ENCODE data around the gene VAV3.

Gene VAV3

GRCh38 chr1:107534632-107535031 lies 430.3 kb downstream of the VAV3 start:
- Histone ChIP-seq H3K4me1 (peaks cover 49 to 76% (median 64%) of the 10 kb centered on the region in 10 experiments), H3K9ac (no peak overlapping the region), H3K4me2 (peak overlapping the region; percentile 35 to 85 (median 60)), H4K20me1 (no peaks in the 10 kb centered on the region), H3K36me3 (0 out of 22 replicates have a peak, but pooled peaks cover 0 to 6% (median 0%) of the 10 kb centered on the region in 11 experiments), H3K4me3 (no peak overlapping the region), H3K27me3 (no peaks in the 10 kb centered on the region), H3K9me3 (replicated peaks in 1 of 11) (peaks cover 0 to 46% (median 26%) of the 10 kb centered on the region in 11 experiments; a peak in 15 of 22 replicates), H3K27ac (peak overlapping the region in 4 of 11 experiments; percentile 26 to 65 (median 58); a peak in 6 of 22 replicates)
- no peak for TF ChIP-seq Cebpa-rat (IDR thresholded peaks at IDR 0.05)

DNA sequence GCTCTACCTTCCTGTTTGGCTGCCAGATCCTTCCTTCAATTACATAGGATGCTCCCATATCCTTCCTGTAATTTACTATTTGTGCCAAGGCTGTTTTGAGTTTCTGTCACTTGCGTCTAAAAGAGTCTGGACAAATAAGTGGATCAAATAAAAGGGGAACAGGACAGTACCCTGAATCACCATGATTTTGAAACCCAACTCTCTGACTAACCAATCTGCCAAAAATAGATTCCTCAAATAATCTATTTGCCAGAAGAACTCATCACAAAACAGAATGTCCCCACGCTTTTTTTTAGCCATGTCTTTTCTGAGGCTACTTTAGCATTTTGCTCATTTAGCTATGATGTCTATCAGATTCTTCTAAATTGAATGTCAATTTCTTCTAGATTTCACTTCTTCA lies 431.5 kb downstream of the VAV3 start:
- Histone ChIP-seq H3K4me1 (peaks cover 49 to 88% (median 64%) of the 10 kb centered on the region in 10 experiments), H3K27ac (peak overlapping the region in 5 of 11 experiments; percentile 32 to 65 (median 53); a peak in 10 of 22 replicates), H3K36me3 (no peaks in the 10 kb centered on the region), H4K20me1 (no peaks in the 10 kb centered on the region), H3K9ac (peak overlapping the region in 3 of 11 experiments; percentile 6 to 29 (median 25); a peak in 1 of 22 replicates), H3K4me3 (no peak overlapping the region), H3K27me3 (no peaks in the 10 kb centered on the region), H3K9me3 (replicated peaks in 1 of 11) (peaks cover 0 to 34% (median 14%) of the 10 kb centered on the region in 11 experiments; a peak in 14 of 22 replicates), H3K4me2 (peak overlapping the region; percentile 9 to 78 (median 47); a peak in 19 of 22 replicates)
- no peak for TF ChIP-seq Cebpa-rat (IDR thresholded peaks at IDR 0.05)

- TF ChIP-seq Cebpa-rat (IDR thresholded peaks at IDR 0.05), result no peak
- H3K9me3 ChIP-seq (replicated peaks in 1 of 11), result peaks cover 0 to 25% (median 11%) of the 10 kb centered on the region in 11 experiments; a peak in 10 of 22 replicates
- no peaks in the 10 kb centered on the region for H4K20me1 ChIP-seq
- H3K4me1 ChIP-seq, result peaks cover 49 to 89% (median 68%) of the 10 kb centered on the region in 10 experiments
- H3K36me3 ChIP-seq, result no peaks in the 10 kb centered on the region
- peak overlapping the region in 5 of 11 experiments; percentile 32 to 65 (median 53); a peak in 7 of 22 replicates for H3K27ac ChIP-seq
- 0 out of 22 replicates have a peak overlapping the region, but pooled peaks of 1 of the 11 experiments have one; percentile 29 for H3K9ac ChIP-seq
- no peaks in the 10 kb centered on the region for H3K27me3 ChIP-seq
- H3K4me2 ChIP-seq, result peak overlapping the region in 10 of 11 experiments; percentile 8 to 78 (median 54); a peak in 15 of 22 replicates
- H3K4me3 ChIP-seq, result no peak overlapping the region
Measured at GRCh38 chr1:107532318-107532717, 432.7 kb downstream of the VAV3 start.

- H3K9me3 ChIP-seq (replicated peaks in 1 of 11), result peaks cover 0 to 25% (median 11%) of the 10 kb centered on the region in 11 experiments; a peak in 10 of 22 replicates
- H3K27ac ChIP-seq, result no peak overlapping the region
- no peak overlapping the region for H3K9ac ChIP-seq
- H3K4me1 ChIP-seq, result peaks cover 41 to 89% (median 67%) of the 10 kb centered on the region in 10 experiments
- H4K20me1 ChIP-seq, result no peaks in the 10 kb centered on the region
- H3K4me3 ChIP-seq, result no peak overlapping the region
- H3K27me3 ChIP-seq, result no peaks in the 10 kb centered on the region
- TF ChIP-seq Cebpa-rat (IDR thresholded peaks at IDR 0.05), result no peak
- H3K36me3 ChIP-seq, result no peaks in the 10 kb centered on the region
- peak overlapping the region in 4 of 11 experiments; percentile 4 to 8 (median 6); a peak in 5 of 22 replicates for H3K4me2 ChIP-seq
Measured at GRCh38 chr1:107531065-107531908, 433.7 kb downstream of the VAV3 start.

DNA sequence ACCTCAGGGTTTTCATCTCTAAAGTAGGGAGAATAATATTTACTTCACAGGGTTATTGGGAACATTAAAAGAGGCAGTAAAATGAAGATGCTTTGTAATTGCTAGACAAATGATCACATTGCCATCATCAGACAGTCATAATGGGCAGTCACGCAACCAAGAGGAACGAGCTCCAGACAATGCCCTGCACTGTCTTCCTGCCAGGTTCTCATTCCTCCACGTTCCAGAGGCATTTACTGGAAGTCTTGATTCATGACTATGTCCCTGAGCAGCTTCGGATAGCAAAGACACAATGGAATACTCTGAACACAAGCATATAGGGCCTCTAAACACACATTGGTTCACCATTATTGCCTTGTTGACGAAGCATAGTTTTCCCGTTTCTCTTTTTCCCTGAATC lies 434.4 kb downstream of the VAV3 start:
- H3K36me3 ChIP-seq, result no peaks in the 10 kb centered on the region
- no peak for TF ChIP-seq Cebpa-rat (IDR thresholded peaks at IDR 0.05)
- peaks cover 0 to 25% (median 11%) of the 10 kb centered on the region in 11 experiments; a peak in 10 of 22 replicates for H3K9me3 ChIP-seq (replicated peaks in 1 of 11)
- H4K20me1 ChIP-seq, result no peaks in the 10 kb centered on the region
- H3K4me1 ChIP-seq, result peaks cover 36 to 84% (median 60%) of the 10 kb centered on the region in 10 experiments
- H3K9ac ChIP-seq, result no peak overlapping the region
- no peaks in the 10 kb centered on the region for H3K27me3 ChIP-seq
- H3K27ac ChIP-seq, result no peak overlapping the region
- H3K4me2 ChIP-seq, result peak overlapping the region in 2 of 11 experiments; percentile 23 to 35; a peak in 2 of 22 replicates
- no peak overlapping the region for H3K4me3 ChIP-seq

DNA sequence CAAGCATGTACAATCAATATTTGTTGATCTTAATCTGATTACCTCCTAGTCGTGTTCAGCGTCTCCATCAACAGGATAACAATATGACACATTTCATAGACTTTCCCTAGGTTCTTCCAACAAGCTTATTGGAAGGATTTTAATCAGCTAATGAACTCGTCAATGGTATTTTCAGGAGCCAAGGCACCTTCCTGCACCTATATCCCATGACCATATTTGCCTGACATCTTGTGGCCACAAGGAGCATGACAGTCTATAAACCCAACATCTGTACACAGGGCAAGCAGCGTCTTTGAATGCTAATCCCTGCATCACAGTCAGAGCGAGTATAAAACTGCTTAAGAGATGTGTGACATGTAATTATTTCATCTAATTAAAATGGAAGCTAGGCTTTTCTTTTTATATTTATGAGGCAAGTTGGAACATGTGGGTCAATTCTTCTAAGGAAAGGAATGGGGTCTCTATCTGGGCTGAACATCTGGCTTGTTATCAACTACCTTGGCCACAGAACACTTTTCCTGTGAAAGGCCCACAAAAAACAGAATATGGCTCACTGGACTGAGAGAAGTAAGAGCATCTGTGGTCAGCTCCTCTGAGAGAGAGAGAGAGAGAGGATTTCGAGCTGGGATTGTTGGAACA lies 435.4 kb downstream of the VAV3 start:
- H3K9ac ChIP-seq, result no peak overlapping the region
- no peak for TF ChIP-seq Cebpa-rat (IDR thresholded peaks at IDR 0.05)
- no peak overlapping the region for H3K27ac ChIP-seq
- no peaks in the 10 kb centered on the region for H3K36me3 ChIP-seq
- no peaks in the 10 kb centered on the region for H3K27me3 ChIP-seq
- H3K9me3 ChIP-seq (replicated peaks in 1 of 11), result peaks cover 0 to 23% (median 9%) of the 10 kb centered on the region in 11 experiments; a peak in 10 of 22 replicates
- H3K4me3 ChIP-seq, result no peak overlapping the region
- no peaks in the 10 kb centered on the region for H4K20me1 ChIP-seq
- H3K4me2 ChIP-seq, result peak overlapping the region in 5 of 11 experiments; percentile 9 to 35 (median 23); a peak in 8 of 22 replicates
- H3K4me1 ChIP-seq, result peaks cover 36 to 79% (median 59%) of the 10 kb centered on the region in 10 experiments

DNA sequence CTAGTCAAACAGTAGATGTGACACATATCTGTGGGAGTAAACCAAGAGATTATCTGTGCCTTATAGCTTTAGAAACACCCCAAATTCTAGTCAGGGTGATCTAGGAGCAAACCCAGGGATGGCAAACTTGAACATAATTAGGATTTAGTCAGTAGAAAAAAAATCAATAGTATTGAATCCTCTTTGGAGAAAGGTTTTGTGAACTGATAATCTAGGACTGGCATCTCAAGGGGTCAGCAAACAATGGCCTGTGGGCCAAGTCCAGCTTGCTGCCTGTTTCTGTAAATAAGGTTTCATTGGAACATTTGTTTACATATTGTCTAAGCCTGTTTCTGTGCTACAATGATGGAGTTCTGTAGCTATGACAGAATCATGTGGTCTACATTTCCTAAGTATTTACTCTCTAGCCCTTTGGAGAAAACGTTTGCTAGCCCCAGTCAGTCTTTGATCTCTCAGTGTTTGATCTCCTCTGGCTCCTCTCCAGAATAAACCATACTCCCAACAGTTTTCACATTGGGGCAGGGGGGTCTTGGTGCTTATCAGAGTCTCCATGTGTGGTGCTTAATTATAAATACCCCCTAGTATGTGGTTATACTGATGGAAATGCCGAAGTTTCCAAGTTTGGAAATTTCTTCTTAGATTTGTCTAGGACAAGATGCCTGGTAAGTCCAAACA lies 438.3 kb downstream of the VAV3 start:
- peaks cover 0 to 3% (median 0%) of the 10 kb centered on the region in 11 experiments; a peak in 3 of 22 replicates for H3K9me3 ChIP-seq (replicated peaks in 1 of 11)
- H4K20me1 ChIP-seq, result no peaks in the 10 kb centered on the region
- H3K4me3 ChIP-seq, result no peak overlapping the region
- H3K27me3 ChIP-seq, result no peaks in the 10 kb centered on the region
- H3K9ac ChIP-seq, result no peak overlapping the region
- H3K27ac ChIP-seq, result no peak overlapping the region
- no peaks in the 10 kb centered on the region for H3K36me3 ChIP-seq
- no peak for TF ChIP-seq Cebpa-rat (IDR thresholded peaks at IDR 0.05)
- H3K4me1 ChIP-seq, result peaks cover 22 to 63% (median 43%) of the 10 kb centered on the region in 10 experiments
- H3K4me2 ChIP-seq, result peak overlapping the region in 6 of 11 experiments; percentile 32 to 62 (median 48); a peak in 14 of 22 replicates

GRCh38 chr1:107525961-107526360 lies 439.0 kb downstream of the VAV3 start:
- Histone ChIP-seq H3K36me3 (no peaks in the 10 kb centered on the region), H3K9me3 (replicated peaks in 1 of 11) (peaks cover 0 to 5% (median 0%) of the 10 kb centered on the region in 11 experiments; a peak in 3 of 22 replicates), H4K20me1 (no peaks in the 10 kb centered on the region), H3K4me1 (peaks cover 21 to 56% (median 39%) of the 10 kb centered on the region in 10 experiments), H3K27ac (no peak overlapping the region), H3K4me3 (no peak overlapping the region), H3K9ac (no peak overlapping the region), H3K27me3 (no peaks in the 10 kb centered on the region), H3K4me2 (peak overlapping the region in 5 of 11 experiments; percentile 32 to 82 (median 62); a peak in 5 of 22 replicates)
- TF ChIP-seq Cebpa-rat (IDR thresholded peaks at IDR 0.05), result no peak

Data from BLaER1 treated with 17β-estradiol and CSF1 and Interleukin-3, amounts not matched to agents 10 nM and 100 nM (cell line).